ENCODE measurements around the gene ZNF664. TPM values are rescaled to one million over a fixed set of nuclear protein-coding genes. Genes with fewer than 3 reads are reported as not detected.

Gene ZNF664
- total and polyA plus RNA-seq, 2 experiments from 2014 or later: 11.3 to 29.1 TPM

GRCh38 chr12:124049451-124050094, 76.6 kb downstream of the ZNF664 start:
- Histone ChIP-seq H2AFZ (no peak overlapping the region), H3K4me3 (no peak overlapping the region), H3K4me1 (ENCODE audit: insufficient read depth) (0 out of 2 replicates have a peak, but pooled peaks cover 3% of the 10 kb centered on the region), H3F3A (ENCODE audit: insufficient read depth) (no peaks in the 10 kb centered on the region), H3K27ac (no peak overlapping the region), H3K79me2 (ENCODE audit: insufficient read depth) (no peaks in the 10 kb centered on the region), H3K9ac (no peak overlapping the region), H3K9me2 (ENCODE audit: insufficient read depth) (no peaks in the 10 kb centered on the region), H4K20me1 (ENCODE audit: insufficient read depth) (no peaks in the 10 kb centered on the region), H3K27me3 (replicated peaks; ENCODE audit: insufficient read depth) (no peaks in the 10 kb centered on the region), H3K9me3 (ENCODE audit: low read depth) (no peaks in the 10 kb centered on the region), H3K36me3 (ENCODE audit: low read depth) (no peaks in the 10 kb centered on the region), H3K4me2 (ENCODE audit: unreplicated experiment) (no peak overlapping the region)
- in situ Hi-C loops (cut with MboI): loop anchor here (5.0 to 10.0 kb wide), 2 partner anchors 263 to 715 kb away; no protein-coding TSS in a partner anchor
- no peak for DNase-seq
- WGBS, 2 experiments (ENCODE audit: low coverage in 1 of 2, low lambda C conversion rate in 2 of 2, missing lambda C conversion rate in 2 of 2): 78 to 83% methylated on average over 6 of the region's 6 CpGs
- TF ChIP-seq EZH2phosphoT487 (IDR thresholded peaks at IDR 0.05; ENCODE audit: insufficient read depth, low read depth) (no peak), EZH2 (IDR thresholded peaks at IDR 0.05; ENCODE audit: insufficient read depth, poor library complexity, severe bottlenecking) (no peak)

GRCh38 chr12:124053851-124054250, 80.8 kb downstream of the ZNF664 start:
- Histone ChIP-seq H3K9me2 (ENCODE audit: insufficient read depth) (no peaks in the 10 kb centered on the region), H3K79me2 (ENCODE audit: insufficient read depth) (no peaks in the 10 kb centered on the region), H3K27me3 (replicated peaks; ENCODE audit: insufficient read depth) (no peaks in the 10 kb centered on the region), H3K4me3 (no peak overlapping the region), H3K9me3 (ENCODE audit: low read depth) (no peaks in the 10 kb centered on the region), H3K4me1 (ENCODE audit: insufficient read depth) (0 out of 2 replicates have a peak, but pooled peaks cover 3% of the 10 kb centered on the region), H3K36me3 (ENCODE audit: low read depth) (no peaks in the 10 kb centered on the region), H3K27ac (no peak overlapping the region), H4K20me1 (ENCODE audit: insufficient read depth) (no peaks in the 10 kb centered on the region), H3K9ac (no peak overlapping the region), H2AFZ (0 out of 2 replicates have a peak overlapping the region, but pooled peaks have one; percentile 0), H3F3A (ENCODE audit: insufficient read depth) (no peaks in the 10 kb centered on the region), H3K4me2 (ENCODE audit: unreplicated experiment) (no peak overlapping the region)
- TF ChIP-seq EZH2phosphoT487 (IDR thresholded peaks at IDR 0.05; ENCODE audit: insufficient read depth, low read depth) (no peak), EZH2 (IDR thresholded peaks at IDR 0.05; ENCODE audit: insufficient read depth, poor library complexity, severe bottlenecking) (no peak)
- peak; percentile 71 for DNase-seq
- in situ Hi-C loops (cut with MboI): loop anchor here (5.0 kb wide), 1 partner anchor 258 kb away; no protein-coding TSS in a partner anchor
- 14 to 16% methylated on average over 10 of the region's 10 CpGs for WGBS, 2 experiments (ENCODE audit: low coverage in 1 of 2, low lambda C conversion rate in 2 of 2, missing lambda C conversion rate in 2 of 2)

- no peaks in the 10 kb centered on the region for H3K9me2 ChIP-seq (ENCODE audit: insufficient read depth)
- no peak overlapping the region for H3K9ac ChIP-seq
- H3K4me2 ChIP-seq (ENCODE audit: unreplicated experiment): no peak overlapping the region
- no peaks in the 10 kb centered on the region for H4K20me1 ChIP-seq (ENCODE audit: insufficient read depth)
- no peaks in the 10 kb centered on the region for H3K27me3 ChIP-seq (replicated peaks; ENCODE audit: insufficient read depth)
- no peaks in the 10 kb centered on the region for H3K9me3 ChIP-seq (ENCODE audit: low read depth)
- H3K36me3 ChIP-seq (ENCODE audit: low read depth): no peaks in the 10 kb centered on the region
- H3K4me3 ChIP-seq: no peak overlapping the region
- in situ Hi-C loops (cut with MboI): no loop called here
- no peaks in the 10 kb centered on the region for H3K79me2 ChIP-seq (ENCODE audit: insufficient read depth)
- H2AFZ ChIP-seq: no peak overlapping the region
- 80 to 100% methylated on average over 1 of the region's 1 CpG for WGBS, 2 experiments (ENCODE audit: low coverage in 1 of 2, low lambda C conversion rate in 2 of 2, missing lambda C conversion rate in 2 of 2)
- H3K27ac ChIP-seq: no peak overlapping the region
- no peaks in the 10 kb centered on the region for H3F3A ChIP-seq (ENCODE audit: insufficient read depth)
- no peak for DNase-seq
- H3K4me1 ChIP-seq (ENCODE audit: insufficient read depth): 0 out of 2 replicates have a peak, but pooled peaks cover 3% of the 10 kb centered on the region
- TF ChIP-seq EZH2phosphoT487 (IDR thresholded peaks at IDR 0.05; ENCODE audit: insufficient read depth, low read depth): no peak
- no peak for TF ChIP-seq EZH2 (IDR thresholded peaks at IDR 0.05; ENCODE audit: insufficient read depth, poor library complexity, severe bottlenecking)
Observed at GRCh38 chr12:124055066-124055465, 82.1 kb downstream of the ZNF664 start.

GRCh38 chr12:124057691-124058090, 84.7 kb downstream of the ZNF664 start:
- 92 to 97% methylated on average over 2 of the region's 2 CpGs for WGBS, 2 experiments (ENCODE audit: low coverage in 1 of 2, low lambda C conversion rate in 2 of 2, missing lambda C conversion rate in 2 of 2)
- no peak for DNase-seq
- H4K20me1 ChIP-seq (ENCODE audit: insufficient read depth): no peaks in the 10 kb centered on the region
- H3F3A ChIP-seq (ENCODE audit: insufficient read depth): no peaks in the 10 kb centered on the region
- no peaks in the 10 kb centered on the region for H3K79me2 ChIP-seq (ENCODE audit: insufficient read depth)
- H3K27ac ChIP-seq: no peak overlapping the region
- 0 out of 2 replicates have a peak, but pooled peaks cover 3% of the 10 kb centered on the region for H3K4me1 ChIP-seq (ENCODE audit: insufficient read depth)
- no peaks in the 10 kb centered on the region; the same call in 1 of the 2 replicates for H3K27me3 ChIP-seq (replicated peaks; ENCODE audit: insufficient read depth)
- H3K9ac ChIP-seq: no peak overlapping the region
- H3K9me2 ChIP-seq (ENCODE audit: insufficient read depth): no peaks in the 10 kb centered on the region
- no peak overlapping the region for H2AFZ ChIP-seq
- no peak overlapping the region for H3K4me3 ChIP-seq
- no peaks in the 10 kb centered on the region for H3K36me3 ChIP-seq (ENCODE audit: low read depth)
- in situ Hi-C loops (cut with MboI): no loop called here
- TF ChIP-seq EZH2phosphoT487 (IDR thresholded peaks at IDR 0.05; ENCODE audit: insufficient read depth, low read depth): no peak
- TF ChIP-seq EZH2 (IDR thresholded peaks at IDR 0.05; ENCODE audit: insufficient read depth, poor library complexity, severe bottlenecking): no peak
- H3K4me2 ChIP-seq (ENCODE audit: unreplicated experiment): no peak overlapping the region
- H3K9me3 ChIP-seq (ENCODE audit: low read depth): no peaks in the 10 kb centered on the region

All from GM23248 (cell line).